HepG2 (cell line): ENCODE measurements around the gene LRRC37A. TPM values are rescaled to one million over a fixed set of nuclear protein-coding genes. Genes with fewer than 3 reads are reported as not detected.
"Not testable (repeated sequence)": the region's sequence is repeated elsewhere in the genome, so short reads cannot be mapped to it uniquely, and the experiment has no call there.

ENCODE experiments used
- ATAC-seq: fragments of 200-7000 bp; cut with Tn5 transposase; 3 replicates; pipeline ENCODE4 v1.9.1; 2020; ENCODE audit warnings: mild to moderate bottlenecking, moderate library complexity
- Bru-seq: library from RNA; stranded (reverse); fragments of 400-500 nt; gene quantifications from one replicate; lab custom pipeline; 2021; lab: Mats Ljungman, UMichigan
- BruChase-seq, 2 experiments: library from RNA; stranded (reverse); fragments of 400-500 nt; gene quantifications; one replicate each; lab custom pipeline; 2021; lab: Mats Ljungman, UMichigan
- BruUV-seq: library from RNA; stranded (reverse); fragments of 400-500 nt; replicated peaks from 2 replicates; lab custom pipeline; 2021; lab: Mats Ljungman, UMichigan
- CTCF ChIA-PET: fragments of 300-600 bp; formaldehyde crosslinking; extraction: SDS; loops from one replicate; lab custom pipeline; 2021; ENCODE audit warnings: low total read pairs, inconsistent platforms, low intra/inter-chr PET ratio; lab: Yijun Ruan, JAX
- POLR2A ChIA-PET: fragments of 350-600 bp; sonication (Branson Sonifier 250); formaldehyde crosslinking; loops from one replicate; lab custom pipeline; 2020; ENCODE audit warnings: antibody characterized with exemption, inconsistent platforms; lab: Yijun Ruan, JAX
- DNase-seq: peaks from one replicate; pipeline ENCODE4 v3.0.0-alpha.2; 2015; ENCODE audit warnings: low spot score
- FAIRE-seq: peaks from 3 replicates; lab custom pipeline; 2011; peaks lifted over from hg19 to GRCh38; lab: Jason Lieb, UNC
- H2AFZ ChIP-seq: one replicate; pipeline ENCODE4 v1.6.1; 2011; ENCODE audit warnings: low read length, inconsistent platforms
- H3K27ac ChIP-seq: fragments of 300-600 bp; 3 replicates; pipeline ENCODE4 v1.8.0; 2011; ENCODE audit warnings: mixed run types, mild to moderate bottlenecking, mixed read lengths, low read length, inconsistent platforms; ENCODE audit not compliant: insufficient read depth; ENCODE audit errors: extremely low read length
- H3K27me3 ChIP-seq, 2 experiments: fragments of 200-600 bp in 1 of 2; 2 replicates in 1 of 2; 3 replicates in 1 of 2; pipeline versions ENCODE4 v1.6.0 to v1.8.0; 2011; ENCODE audit warnings: low read length in 2 of 2, mild to moderate bottlenecking in 2 of 2, moderate library complexity in 2 of 2, inconsistent platforms in 1 of 2; ENCODE audit not compliant: insufficient read depth in 2 of 2, control insufficient read depth in 1 of 2
- H3K36me3 ChIP-seq, 2 experiments: fragments of 200-600 bp in 1 of 2; replicated peaks in 1 of 2; 2 replicates in 1 of 2; 3 replicates in 1 of 2; pipeline versions ENCODE4 v1.5.1 to v1.8.0; 2011; ENCODE audit warnings: low read length in 2 of 2, inconsistent platforms in 1 of 2; ENCODE audit not compliant: insufficient read depth in 2 of 2, control insufficient read depth in 1 of 2
- H3K4me1 ChIP-seq: 2 replicates; pipeline ENCODE4 v1.5.1; 2012; ENCODE audit warnings: low read length, inconsistent platforms; ENCODE audit not compliant: insufficient read depth
- H3K4me2 ChIP-seq: 2 replicates; pipeline ENCODE4 v1.6.0; 2011; ENCODE audit warnings: low read depth, low read length, inconsistent platforms
- H3K4me3 ChIP-seq, 3 experiments: fragments of 200-600 bp in 1 of 3; sonication (generic), shearing (Covaris generic) in 1 of 3; replicated peaks in 1 of 3; 2 replicates each; pipeline ENCODE4 v1.5.1; 2011 to 2016; ENCODE audit warnings: low read length in 3 of 3, inconsistent platforms in 2 of 3, low read depth in 2 of 3, mild to moderate bottlenecking in 2 of 3, control low read depth in 1 of 3, mixed read lengths in 1 of 3; ENCODE audit not compliant: insufficient read depth in 1 of 3
- H3K79me2 ChIP-seq: one replicate; pipeline ENCODE4 v1.6.1; 2011; ENCODE audit warnings: low read length, inconsistent platforms; ENCODE audit not compliant: insufficient read depth
- H3K9ac ChIP-seq: 2 replicates; pipeline ENCODE4 v1.6.0; 2011; ENCODE audit warnings: mild to moderate bottlenecking, low read depth, low read length, inconsistent platforms; ENCODE audit not compliant: insufficient read depth
- H3K9me3 ChIP-seq: 2 replicates; pipeline ENCODE4 v1.5.1; 2012; ENCODE audit warnings: mild to moderate bottlenecking, low read length
- H4K20me1 ChIP-seq: 2 replicates; pipeline ENCODE4 v1.6.0; 2011; ENCODE audit warnings: inconsistent platforms, mild to moderate bottlenecking, low read length, moderate library complexity; ENCODE audit not compliant: insufficient read depth
- WGBS: methylation state at CpG from one replicate; pipeline ENCODE4 v1.1.6; 2017; ENCODE audit warnings: low lambda C conversion rate; 5-methylcytosine and 5-hydroxymethylcytosine counted together
- in situ Hi-C: cut with HindIII; loops from 2 replicates; pipeline ENCODE4 v1.10.0; 2017; ENCODE audit warnings: low pct_unique_long_range_greater_than_20kb; ENCODE audit not compliant: extremely low pct_ligation_motif_present
- intact Hi-C: fragments of 100-400 bp; cut with micrococcal nuclease; formaldehyde crosslinking; loops from one replicate; pipeline ENCODE4 v1.10.0; 2022; ENCODE audit not compliant: unreplicated experiment
- long read RNA-seq, 2 experiments: library from RNA in 1 of 2; library from polyadenylated mRNA in 1 of 2; stranded (forward) in 1 of 2; unstranded in 1 of 2; transcript quantifications; one replicate each; pipeline ENCODE4 v2.0.0, GENCODE V29; 2019 to 2022
- polyA minus RNA-seq, 3 experiments: library from RNA; depleted of rRNA, polyadenylated mRNA; stranded (reverse); fragments of >200 nt; gene quantifications; 2 replicates each; pipeline ENCODE4 v1.2.3, GENCODE V29; 2011; ENCODE audit warnings: low replicate concordance in 1 of 3
- polyA plus RNA-seq, 8 experiments: library from polyadenylated mRNA; depleted of rRNA in 3 of 8; stranded (reverse) in 7 of 8; unstranded in 1 of 8; fragments of >200 nt; fragmentation: Illumina TruSeq in 4 of 8; extraction: Trizol in 4 of 8; gene quantifications; 2 replicates each; pipeline versions ENCODE4 v1.2.1 to v1.2.3, GENCODE V29; 2011 to 2016; ENCODE audit warnings: low read depth in 4 of 8, missing spikeins in 1 of 8, mixed read lengths in 1 of 8; ENCODE audit not compliant: insufficient read depth in 1 of 8
- total RNA-seq, 5 experiments: library from RNA; depleted of rRNA; stranded (reverse); fragments of >200 nt; fragmentation: Illumina TruSeq; extraction: Trizol; gene quantifications; 2 replicates each; pipeline ENCODE4 v1.2.3, GENCODE V29; 2016; ENCODE audit warnings: low read depth in 1 of 5

The LRRC37A gene
- total RNA-seq (2016; rRNA removed; fragmentation: Illumina TruSeq; extraction: Trizol) (0.67 and 0.97 TPM in 2 replicates), polyA plus RNA-seq (2011; rRNA removed) (1.0 and 1.3 TPM in 2 replicates), polyA minus RNA-seq (2011; rRNA and poly(A)+ RNA removed; ENCODE audit: low replicate concordance) (2.1 and 7.4 TPM in 2 replicates), Bru-seq, nascent RNA (percentile 32 among the genes with signal in this experiment), BruChase-seq, experiment 1, labeled RNA remaining after a 6-hour chase (percentile 38 among the genes with signal in this experiment), BruChase-seq, experiment 2, labeled RNA remaining after a 2-hour chase (percentile 40 among the genes with signal in this experiment)
- total RNA-seq (2016; cell fraction: cytosol; rRNA removed; fragmentation: Illumina TruSeq; extraction: Trizol; ENCODE audit: low read depth), result 0.91 and 1.2 TPM in 2 replicates
- 0.65 and 0.69 TPM in 2 replicates for total RNA-seq (2016; cell fraction: insoluble cytoplasmic fraction; rRNA removed; fragmentation: Illumina TruSeq; extraction: Trizol)
- total RNA-seq (2016; cell fraction: membrane; rRNA removed; fragmentation: Illumina TruSeq; extraction: Trizol), result 0.76 and 0.83 TPM in 2 replicates
- 1.5 and 1.6 TPM in 2 replicates for total RNA-seq (2016; cell fraction: nucleus; rRNA removed; fragmentation: Illumina TruSeq; extraction: Trizol)
- 0.28 and 0.36 TPM in 2 replicates for polyA plus RNA-seq (2011; cell fraction: cytosol; rRNA removed)
- 1.1 and 1.2 TPM in 2 replicates for polyA plus RNA-seq (2011; cell fraction: nucleus; rRNA removed)
- polyA plus RNA-seq (2012), result 1.5 and 1.7 TPM in 2 replicates
- polyA plus RNA-seq (2016; cell fraction: cytosol; fragmentation: Illumina TruSeq; extraction: Trizol; ENCODE audit: low read depth), result 0.19 and 0.36 TPM in 2 replicates
- polyA plus RNA-seq (2016; cell fraction: insoluble cytoplasmic fraction; fragmentation: Illumina TruSeq; extraction: Trizol; ENCODE audit: low read depth), result 0.74 and 0.97 TPM in 2 replicates
- polyA plus RNA-seq (2016; cell fraction: membrane; fragmentation: Illumina TruSeq; extraction: Trizol; ENCODE audit: low read depth), result 0.45 and 0.54 TPM in 2 replicates
- polyA plus RNA-seq (2016; cell fraction: nucleus; fragmentation: Illumina TruSeq; extraction: Trizol; ENCODE audit: insufficient read depth, low read depth), result 1.3 and 1.9 TPM in 2 replicates
- 0.20 and 0.79 TPM in 2 replicates for polyA minus RNA-seq (2011; cell fraction: cytosol; rRNA and poly(A)+ RNA removed)
- 2.6 and 4.1 TPM in 2 replicates for polyA minus RNA-seq (2011; cell fraction: nucleus; rRNA and poly(A)+ RNA removed)
- long read RNA-seq, experiment 1, partial matches to known transcripts, result 0 of 2 reads
- long read RNA-seq, experiment 1, other reads (novel, unspliced or antisense), result 2 of 2 reads
- long read RNA-seq, experiment 2, partial matches to known transcripts, result 0 of 1 reads
- long read RNA-seq, experiment 2, other reads (novel, unspliced or antisense), result 1 of 1 reads

DNA sequence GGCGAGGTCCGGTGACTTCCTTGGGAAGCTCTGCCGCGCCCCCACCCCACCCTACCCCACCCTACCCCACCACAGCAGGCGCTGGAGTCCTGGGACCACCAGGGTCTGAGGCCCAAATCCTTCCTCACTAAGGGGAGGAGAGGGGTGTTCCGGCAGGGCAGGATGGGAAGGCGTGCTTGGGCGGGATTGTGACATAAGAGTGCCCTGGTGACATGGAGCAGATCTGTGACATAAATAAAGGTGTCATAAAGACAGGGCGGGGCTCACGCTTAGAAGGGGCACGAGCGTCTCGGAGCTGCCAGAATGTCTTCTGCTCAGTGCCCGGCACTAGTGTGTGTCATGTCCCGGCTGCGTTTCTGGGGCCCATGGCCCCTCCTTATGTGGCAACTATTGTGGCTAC is at the start of gene LRRC37A:
Gene LRRC37A, plus strand, starts transcription at position 301 of the 400 bp plus-strand sequence. Its CDS starts 3 bp downstream, at position 304.
- intact Hi-C loops, H3K4me3 ChIP-seq, POLR2A ChIA-PET, CTCF ChIA-PET, FAIRE-seq, in situ Hi-C loops, H3K27ac ChIP-seq, ATAC-seq, H2AFZ ChIP-seq, H3K4me1 ChIP-seq, DNase-seq, H3K27me3 ChIP-seq, H3K9me3 ChIP-seq, H3K9ac ChIP-seq, H3K4me2 ChIP-seq, H3K79me2 ChIP-seq, H4K20me1 ChIP-seq, H3K36me3 ChIP-seq, BruUV-seq: not testable (repeated sequence)
- no CpG with 5 or more reads among the region's 16 CpGs for WGBS

GRCh38 chr17:46249153-46249552 is 45.8 kb upstream of the LRRC37A start:
- H2AFZ ChIP-seq, H3K9me3 ChIP-seq, DNase-seq, POLR2A ChIA-PET, intact Hi-C loops, H3K79me2 ChIP-seq, in situ Hi-C loops, H4K20me1 ChIP-seq, H3K27ac ChIP-seq, H3K36me3 ChIP-seq, H3K9ac ChIP-seq, BruUV-seq, ATAC-seq, H3K4me3 ChIP-seq, CTCF ChIA-PET, H3K4me2 ChIP-seq, FAIRE-seq, H3K27me3 ChIP-seq: not testable (repeated sequence)
- WGBS, result 47% methylated on average over 3 of the region's 3 CpGs
- peaks cover 14% of the 10 kb centered on the region for H3K4me1 ChIP-seq

- H3K9me3 ChIP-seq, H3K27me3 ChIP-seq, CTCF ChIA-PET, FAIRE-seq, H3K4me3 ChIP-seq, H3K27ac ChIP-seq, H3K9ac ChIP-seq, intact Hi-C loops, H3K79me2 ChIP-seq, H3K36me3 ChIP-seq, ATAC-seq, H3K4me2 ChIP-seq, H2AFZ ChIP-seq, H4K20me1 ChIP-seq, POLR2A ChIA-PET, BruUV-seq, DNase-seq: not testable (repeated sequence)
- in situ Hi-C loops, result loop anchor here (25.0 kb wide), 1 partner anchor 666 kb away; no protein-coding TSS in a partner anchor
- peaks cover 14% of the 10 kb centered on the region for H3K4me1 ChIP-seq
- WGBS, result 73% methylated on average over 14 of the region's 31 CpGs
Measured at GRCh38 chr17:46252804-46253203, 42.1 kb upstream of the LRRC37A start.
